Measurements from ENCODE around the gene SNORC.
"Not testable (repeated sequence)": the region's sequence is repeated elsewhere in the genome, so short reads cannot be mapped to it uniquely, and the experiment has no call there.

Gene SNORC

GRCh38 chr2:232896720-232897597 is 26.9 kb downstream of the SNORC start:
- DNase-seq (ENCODE audit: low read depth) = no peak

- DNase-seq (ENCODE audit: low read depth) = no peak
These were observed 27.7 kb downstream of the SNORC start for GRCh38 chr2:232897598-232898408.

GRCh38 chr2:232898592-232899543 is 28.8 kb downstream of the SNORC start:
- no peak for DNase-seq (ENCODE audit: low read depth)

- no peak for DNase-seq (ENCODE audit: low read depth)
These were observed 31.0 kb downstream of the SNORC start for GRCh38 chr2:232900811-232901735.

- DNase-seq (ENCODE audit: low read depth) = no peak
These were observed 31.9 kb downstream of the SNORC start for GRCh38 chr2:232901736-232902578.

- DNase-seq (ENCODE audit: low read depth) = no peak
These were observed 33.9 kb downstream of the SNORC start for GRCh38 chr2:232903989-232904388.

GRCh38 chr2:232906867-232907717 is 37.0 kb downstream of the SNORC start:
- not testable (repeated sequence) for DNase-seq (ENCODE audit: low read depth)

GRCh38 chr2:232907718-232908085 is 37.6 kb downstream of the SNORC start:
- DNase-seq (ENCODE audit: low read depth) = not testable (repeated sequence)

- DNase-seq (ENCODE audit: low read depth) = no peak
These were observed 38.6 kb downstream of the SNORC start for GRCh38 chr2:232908695-232909094.

GRCh38 chr2:232910376-232910775 is 40.3 kb downstream of the SNORC start:
- DNase-seq (ENCODE audit: low read depth) = no peak

GRCh38 chr2:232911712-232912277 is 41.7 kb downstream of the SNORC start:
- DNase-seq (ENCODE audit: low read depth) = no peak

- DNase-seq (ENCODE audit: low read depth) = no peak
These were observed 43.8 kb downstream of the SNORC start for GRCh38 chr2:232913903-232914302.

GRCh38 chr2:232919141-232919540 is 49.1 kb downstream of the SNORC start:
- no peak for DNase-seq (ENCODE audit: low read depth)

GRCh38 chr2:232920055-232920454 is 50.0 kb downstream of the SNORC start:
- peak; percentile 2 for DNase-seq (ENCODE audit: low read depth)

GRCh38 chr2:232920760-232921159 is 50.7 kb downstream of the SNORC start:
- DNase-seq (ENCODE audit: low read depth) = no peak

- DNase-seq (ENCODE audit: low read depth) = no peak
These were observed 54.4 kb downstream of the SNORC start for GRCh38 chr2:232924433-232924832.

GRCh38 chr2:232925153-232925820 is 55.2 kb downstream of the SNORC start:
- no peak for DNase-seq (ENCODE audit: low read depth)

- no peak for DNase-seq (ENCODE audit: low read depth)
These were observed 55.7 kb downstream of the SNORC start for GRCh38 chr2:232925821-232926156.

Data from CMK (cell line).